ENCODE data around the gene CLDN11.
A peak's percentile ranks its signal among the peaks of the same experiment; 100 is the strongest.

CLDN11 gene

DNA sequence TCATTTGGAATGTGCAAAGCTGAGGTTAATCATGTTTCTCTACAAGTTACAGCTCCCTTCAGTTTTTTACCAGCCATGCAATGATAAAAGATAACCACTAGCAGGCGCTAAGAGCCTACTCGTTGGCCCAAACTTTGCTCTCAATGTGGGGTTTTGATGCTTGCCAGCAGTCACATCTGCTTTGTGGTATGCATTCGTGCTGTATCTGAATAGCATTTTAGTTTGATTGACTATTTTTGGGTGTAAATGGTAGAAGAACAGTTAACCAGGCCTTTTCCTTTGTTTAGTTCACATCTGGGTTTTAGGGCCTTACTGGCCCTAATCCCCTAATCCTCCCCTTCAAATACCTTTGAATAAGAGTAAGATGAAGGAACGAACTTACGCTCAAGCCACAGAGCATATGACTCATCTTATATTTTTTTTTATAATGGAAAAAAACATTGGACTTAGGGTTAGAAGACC is 4.4 kb upstream of the CLDN11 start:
- Mint-ChIP-seq H3K4me1 (peaks cover 9% of the 10 kb centered on the region), H3K36me3 (ENCODE audit: low read depth) (no peaks in the 10 kb centered on the region), H3K9me3 (peaks cover 3% of the 10 kb centered on the region), H3K27ac (no peak overlapping the region), H3K4me3 (no peak overlapping the region), H3K27me3 (ENCODE audit: low read depth, poor library complexity) (peaks cover 8% of the 10 kb centered on the region)
- TF ChIP-seq, protein P1, sequence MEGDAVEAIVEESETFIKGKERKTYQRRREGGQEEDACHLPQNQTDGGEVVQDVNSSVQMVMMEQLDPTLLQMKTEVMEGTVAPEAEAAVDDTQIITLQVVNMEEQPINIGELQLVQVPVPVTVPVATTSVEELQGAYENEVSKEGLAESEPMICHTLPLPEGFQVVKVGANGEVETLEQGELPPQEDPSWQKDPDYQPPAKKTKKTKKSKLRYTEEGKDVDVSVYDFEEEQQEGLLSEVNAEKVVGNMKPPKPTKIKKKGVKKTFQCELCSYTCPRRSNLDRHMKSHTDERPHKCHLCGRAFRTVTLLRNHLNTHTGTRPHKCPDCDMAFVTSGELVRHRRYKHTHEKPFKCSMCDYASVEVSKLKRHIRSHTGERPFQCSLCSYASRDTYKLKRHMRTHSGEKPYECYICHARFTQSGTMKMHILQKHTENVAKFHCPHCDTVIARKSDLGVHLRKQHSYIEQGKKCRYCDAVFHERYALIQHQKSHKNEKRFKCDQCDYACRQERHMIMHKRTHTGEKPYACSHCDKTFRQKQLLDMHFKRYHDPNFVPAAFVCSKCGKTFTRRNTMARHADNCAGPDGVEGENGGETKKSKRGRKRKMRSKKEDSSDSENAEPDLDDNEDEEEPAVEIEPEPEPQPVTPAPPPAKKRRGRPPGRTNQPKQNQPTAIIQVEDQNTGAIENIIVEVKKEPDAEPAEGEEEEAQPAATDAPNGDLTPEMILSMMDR (IDR thresholded peaks at IDR 0.05), result peak; percentile 99
- DNase-seq, result peak; percentile 40

DNA sequence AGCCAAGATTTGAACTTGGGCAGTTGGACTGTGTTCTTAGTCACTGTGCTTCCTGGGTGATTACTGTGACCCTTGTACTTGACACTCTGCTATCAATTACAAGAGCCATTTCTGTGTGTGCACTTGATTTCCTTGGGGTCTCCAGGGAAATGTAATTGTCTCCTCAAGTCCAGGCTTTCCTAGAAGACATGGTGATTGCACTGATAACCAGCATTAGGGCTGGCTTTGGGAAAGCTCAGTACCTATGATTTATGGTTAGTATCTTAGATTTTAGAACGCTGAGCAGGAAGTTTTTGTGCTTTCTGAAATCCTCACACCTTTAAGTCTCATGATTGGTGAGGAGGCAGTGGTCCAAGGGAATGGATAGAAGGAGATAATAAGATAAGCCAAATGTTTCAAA is 1.6 kb upstream of the CLDN11 start:
- H3K27ac Mint-ChIP-seq, result no peak overlapping the region
- no peak overlapping the region for H3K4me3 Mint-ChIP-seq
- TF ChIP-seq, protein P1 (IDR thresholded peaks at IDR 0.05), result no peak
- H3K4me1 Mint-ChIP-seq, result peaks cover 29% of the 10 kb centered on the region
- no peak for DNase-seq
- peaks cover 9% of the 10 kb centered on the region for H3K9me3 Mint-ChIP-seq
- H3K27me3 Mint-ChIP-seq (ENCODE audit: low read depth, poor library complexity), result peaks cover 8% of the 10 kb centered on the region
- H3K36me3 Mint-ChIP-seq (ENCODE audit: low read depth), result no peaks in the 10 kb centered on the region

DNA sequence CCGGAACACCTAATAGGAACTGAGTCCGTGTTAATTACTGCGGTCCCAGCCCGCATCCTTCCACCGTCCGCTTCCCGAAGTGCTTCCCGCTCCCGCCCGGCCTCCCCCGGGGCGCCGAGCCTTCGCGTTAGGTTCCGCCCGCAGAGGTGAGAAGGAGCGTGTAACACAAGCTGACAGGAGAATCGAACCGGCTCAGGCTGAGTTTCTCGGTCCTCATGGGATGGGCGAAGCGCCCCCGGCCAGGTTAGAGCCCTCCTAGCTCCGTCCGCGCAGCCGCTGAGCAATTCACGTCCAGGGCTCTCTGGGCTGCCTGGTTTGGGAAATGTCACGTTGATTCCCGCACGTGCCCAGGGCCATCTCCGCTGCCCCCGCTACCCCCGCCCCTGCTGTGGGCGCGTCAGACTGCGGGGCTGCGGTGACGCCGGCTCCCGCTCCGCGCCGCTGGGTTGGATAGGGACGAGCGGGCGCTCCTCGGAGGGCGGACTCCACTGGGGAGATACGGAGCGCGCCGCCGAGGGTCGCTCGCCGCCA is 954 bp downstream of the CLDN11 start:
- H3K4me1 Mint-ChIP-seq, result peaks cover 44% of the 10 kb centered on the region

DNA sequence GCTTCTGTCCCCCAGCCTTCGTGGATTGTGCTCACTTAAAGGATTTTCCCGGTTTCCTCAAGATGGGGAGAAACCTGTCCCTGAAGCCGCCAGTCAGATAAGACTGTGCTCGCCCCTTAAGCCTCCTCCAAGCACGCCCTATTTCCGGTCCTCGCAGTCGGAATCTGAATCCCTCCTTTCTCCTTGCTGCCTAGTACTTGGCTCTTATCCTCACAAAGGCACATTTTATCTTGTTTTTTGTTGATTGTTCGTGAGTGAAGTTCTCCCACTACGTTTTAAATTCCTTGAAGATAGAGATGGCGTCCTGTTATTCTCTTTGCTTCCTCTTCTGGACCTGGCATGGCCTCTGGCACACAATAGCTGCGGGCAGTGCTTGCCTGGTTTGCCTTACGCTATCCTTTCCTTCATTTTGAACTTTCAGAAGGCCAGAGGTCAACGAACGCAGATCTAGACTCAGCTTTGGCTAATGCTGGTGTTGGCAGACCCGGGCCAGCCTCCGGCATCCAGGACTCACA is 1.7 kb downstream of the CLDN11 start:
- TF ChIP-seq, protein P1 (IDR thresholded peaks at IDR 0.05), result no peak
- Mint-ChIP-seq H3K36me3 (ENCODE audit: low read depth) (no peaks in the 10 kb centered on the region), H3K4me1 (peaks cover 50% of the 10 kb centered on the region), H3K4me3 (peak overlapping the region; percentile 73), H3K9me3 (peaks cover 9% of the 10 kb centered on the region), H3K27ac (no peak overlapping the region), H3K27me3 (ENCODE audit: low read depth, poor library complexity) (peaks cover 6% of the 10 kb centered on the region)
- DNase-seq, result no peak

More for the DNA sequence above, 954 bp downstream of the CLDN11 start:
- Mint-ChIP-seq H3K9me3 (peaks cover 9% of the 10 kb centered on the region), H3K27ac (no peak overlapping the region), H3K27me3 (ENCODE audit: low read depth, poor library complexity) (peaks cover 8% of the 10 kb centered on the region), H3K4me3 (peak overlapping the region; percentile 73), H3K36me3 (ENCODE audit: low read depth) (no peaks in the 10 kb centered on the region)
- peak; percentile 63 for DNase-seq
- TF ChIP-seq, protein P1 (IDR thresholded peaks at IDR 0.05), result no peak

DNA sequence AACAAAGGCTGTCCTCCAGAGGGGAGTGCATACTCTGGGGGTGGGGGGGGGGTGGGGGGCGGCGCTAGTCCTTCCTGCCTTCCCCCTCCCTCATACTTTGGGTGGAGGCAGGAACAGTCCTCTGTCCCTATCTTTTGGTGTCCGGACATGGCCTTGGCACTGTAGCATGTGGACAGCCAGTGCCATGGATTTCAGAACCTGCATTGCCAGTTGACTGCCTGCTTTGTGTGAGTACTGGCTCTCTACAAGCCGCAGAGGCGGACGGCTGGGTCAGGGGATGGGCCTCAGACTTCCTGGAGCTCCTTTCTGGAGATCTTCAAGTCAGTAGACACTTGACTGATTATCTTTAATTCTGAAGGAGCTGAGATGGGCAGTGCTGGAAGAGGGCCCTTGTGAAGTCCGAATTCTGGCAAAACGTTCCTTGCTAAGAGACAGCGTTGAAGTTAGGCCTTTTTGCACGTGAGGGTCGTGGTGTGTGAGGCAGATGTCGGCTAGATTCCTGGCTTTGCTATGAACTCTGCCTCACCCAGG is 2.5 kb downstream of the CLDN11 start:
- Mint-ChIP-seq H3K9me3 (peaks cover 9% of the 10 kb centered on the region), H3K27ac (peak overlapping the region; percentile 13), H3K36me3 (ENCODE audit: low read depth) (no peaks in the 10 kb centered on the region), H3K4me3 (peak overlapping the region; percentile 73), H3K27me3 (ENCODE audit: low read depth, poor library complexity) (peaks cover 5% of the 10 kb centered on the region), H3K4me1 (peaks cover 58% of the 10 kb centered on the region)
- DNase-seq, result no peak
- TF ChIP-seq, protein P1 (IDR thresholded peaks at IDR 0.05), result no peak

DNA sequence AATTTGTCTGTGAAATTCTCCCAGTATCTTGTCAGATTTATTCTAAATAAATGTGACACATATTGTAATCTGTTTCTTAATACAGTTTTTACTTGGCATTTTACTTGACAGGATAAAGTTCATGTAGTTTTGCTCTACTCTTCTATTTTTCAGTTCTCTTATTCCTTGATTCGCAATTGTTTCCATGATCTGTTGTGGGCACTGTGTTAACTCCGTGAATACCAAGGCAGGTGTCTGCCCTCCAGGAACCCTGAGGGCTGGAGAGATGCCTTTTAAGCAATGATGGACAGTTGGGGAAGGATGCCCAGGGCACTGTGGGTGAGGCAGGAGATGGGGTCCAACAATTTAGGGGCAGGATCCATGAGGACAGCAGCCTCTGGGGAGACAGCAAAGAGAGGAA is 3.1 kb downstream of the CLDN11 start:
- DNase-seq, result no peak
- H3K27ac Mint-ChIP-seq, result no peak overlapping the region
- H3K9me3 Mint-ChIP-seq, result peaks cover 9% of the 10 kb centered on the region

More for the DNA sequence above, 3.1 kb downstream of the CLDN11 start:
- Mint-ChIP-seq H3K27me3 (ENCODE audit: low read depth, poor library complexity) (peaks cover 5% of the 10 kb centered on the region), H3K4me1 (peaks cover 64% of the 10 kb centered on the region), H3K4me3 (no peak overlapping the region), H3K36me3 (ENCODE audit: low read depth) (no peaks in the 10 kb centered on the region)
- TF ChIP-seq, protein P1 (IDR thresholded peaks at IDR 0.05), result no peak
